GM19351 (cell line): ENCODE results near the gene CAPN5.
"Not testable (repeated sequence)": the region's sequence is repeated elsewhere in the genome, so short reads cannot be mapped to it uniquely, and the experiment has no call there.

Source experiments
- ATAC-seq: cut with Tn5 transposase; IDR thresholded peaks from one replicate; pipeline ENCODE4 v1.9.1; 2021; ENCODE audit warnings: mild to moderate bottlenecking, moderate library complexity; ENCODE audit not compliant: unreplicated experiment

Gene CAPN5

DNA sequence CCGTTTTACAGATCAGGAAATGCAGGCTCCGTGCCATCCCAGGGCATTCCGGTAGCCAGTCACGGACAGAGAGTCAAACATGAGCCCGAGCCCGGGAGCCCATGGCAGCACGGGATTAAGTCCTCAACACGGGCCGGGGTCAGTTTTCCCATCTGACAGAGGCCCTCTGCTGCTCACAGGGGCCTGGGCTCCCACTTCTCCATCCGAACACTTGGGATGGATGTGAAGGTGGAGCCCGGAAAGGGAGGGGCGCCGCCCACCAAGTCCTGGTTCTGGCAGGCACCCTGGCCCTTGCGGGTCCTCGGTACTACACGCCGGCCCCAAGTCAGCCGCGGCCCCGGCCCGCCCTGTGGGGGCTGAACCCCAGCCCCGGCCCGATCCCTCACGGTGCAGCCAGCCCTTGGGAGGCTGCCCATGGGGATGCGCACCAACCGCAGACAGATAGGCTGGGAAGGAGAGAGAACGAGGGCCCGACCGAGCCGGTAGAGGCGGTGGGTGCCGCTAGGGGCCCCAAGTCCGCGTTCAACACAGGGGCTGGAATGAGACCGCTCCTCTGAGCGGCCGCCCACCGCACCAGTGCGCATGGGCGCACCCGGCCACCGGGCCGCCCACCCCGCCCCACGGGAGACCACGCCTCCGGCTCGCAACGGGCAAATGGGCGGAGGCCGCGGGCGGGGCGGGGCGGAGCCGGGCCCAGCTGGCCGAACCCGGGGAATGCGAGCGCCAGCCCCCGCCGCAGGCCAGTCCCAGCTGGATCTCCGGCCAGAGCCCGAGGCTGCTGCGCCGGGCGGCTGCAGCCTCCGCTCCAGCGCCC is at the start of gene CAPN5:
CAPN5 (plus strand) TSS at position 743 of the 814 bp plus-strand sequence. CDS start 17,916 bp downstream, outside the sequence.
- ATAC-seq, result peak; percentile 87

- ATAC-seq, result not testable (repeated sequence)
Measured at GRCh38 chr11:77018396-77018924, 48.3 kb upstream of the CAPN5 start.

DNA sequence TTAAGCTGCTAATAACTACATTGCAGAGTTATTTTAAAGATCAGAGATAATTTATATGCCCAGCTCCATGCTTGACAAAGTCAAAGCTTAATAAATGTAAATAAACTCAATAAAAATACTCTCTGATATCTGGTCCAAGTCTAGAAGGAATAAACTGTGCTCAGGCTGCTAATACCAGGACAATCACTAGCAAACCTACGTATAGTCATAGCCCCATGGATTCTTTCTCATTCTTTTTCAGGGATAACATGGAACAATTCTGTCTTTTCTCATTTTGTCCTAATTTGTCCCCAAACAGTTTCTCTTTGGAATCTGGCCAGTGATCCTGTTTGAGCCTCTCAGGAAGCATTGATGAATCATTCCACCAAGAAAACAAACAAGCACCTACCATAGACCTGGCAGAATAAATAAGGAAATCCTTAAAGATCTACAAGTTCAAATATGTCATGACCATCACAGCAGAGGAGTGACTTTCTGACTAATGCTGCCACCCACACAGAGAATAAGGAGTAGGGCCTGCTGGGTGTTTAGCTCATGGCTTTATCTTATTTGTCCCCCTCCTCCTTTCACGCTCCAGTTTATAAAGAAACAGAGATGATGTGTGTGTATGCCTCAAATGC is 46.7 kb upstream of the CAPN5 start:
- ATAC-seq, result no peak

- ATAC-seq, result no peak
Measured at GRCh38 chr11:77020734-77021133, 46.0 kb upstream of the CAPN5 start.

GRCh38 chr11:77024745-77025144 is 42.0 kb upstream of the CAPN5 start:
- ATAC-seq, result peak; percentile 60

- no peak for ATAC-seq
Measured at GRCh38 chr11:77026221-77026620, 40.5 kb upstream of the CAPN5 start.

DNA sequence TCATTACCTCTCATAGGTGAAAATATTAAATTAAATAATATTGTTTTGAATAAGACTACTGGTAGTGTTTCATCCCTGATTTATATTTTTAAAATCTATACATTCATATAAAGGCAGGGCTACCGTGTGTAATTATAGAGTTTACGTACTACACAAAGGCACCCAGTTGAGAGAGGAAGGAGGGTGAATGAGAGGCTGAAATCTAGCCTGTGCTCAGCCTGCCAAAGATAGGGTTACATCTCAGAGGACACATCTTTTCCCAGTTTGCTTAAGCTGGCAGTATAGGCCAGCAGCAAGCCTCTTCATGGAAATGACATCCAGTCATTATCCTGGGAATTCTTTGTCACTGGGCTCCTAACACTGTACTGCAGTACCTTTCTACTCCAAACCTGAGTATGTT is 40.0 kb upstream of the CAPN5 start:
- no peak for ATAC-seq

DNA sequence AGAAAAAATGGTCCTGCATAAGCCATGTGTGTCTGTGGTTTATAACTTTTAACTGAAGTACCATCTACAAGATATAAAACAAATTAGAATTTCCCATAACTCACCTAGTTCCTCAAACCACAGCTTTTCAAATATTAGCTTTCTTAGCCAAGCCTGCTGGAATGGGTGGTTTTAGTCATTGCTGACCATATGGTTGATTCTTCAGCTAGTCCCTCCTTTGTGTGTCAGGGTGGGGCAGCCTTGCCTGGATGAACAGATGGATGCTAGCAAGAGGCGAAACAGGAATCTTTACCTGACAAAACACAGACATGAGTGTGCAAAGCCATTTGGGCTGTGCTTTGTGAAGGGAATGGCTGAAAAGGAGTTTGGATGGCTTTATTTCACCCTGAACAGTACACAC is 39.5 kb upstream of the CAPN5 start:
- no peak for ATAC-seq

DNA sequence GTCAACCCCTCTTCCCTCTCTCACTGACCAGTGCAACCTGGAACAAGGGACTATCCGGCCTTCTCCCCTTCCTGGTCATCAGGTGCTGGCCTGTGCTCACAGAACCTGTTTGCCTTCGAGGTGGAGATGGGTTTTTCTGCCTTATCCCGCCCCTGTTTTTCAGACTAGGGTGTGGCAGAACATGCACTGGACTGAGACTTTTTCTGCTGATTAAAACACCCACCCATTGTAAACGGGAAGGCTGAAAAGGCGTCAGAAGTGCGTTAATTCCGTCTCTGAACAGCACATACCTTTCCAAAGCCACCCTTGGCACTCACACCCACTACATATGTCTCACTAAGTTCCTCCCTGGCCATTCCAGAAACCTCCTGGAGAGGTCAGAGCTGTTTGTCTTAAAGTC is 36.9 kb upstream of the CAPN5 start:
- no peak for ATAC-seq

DNA sequence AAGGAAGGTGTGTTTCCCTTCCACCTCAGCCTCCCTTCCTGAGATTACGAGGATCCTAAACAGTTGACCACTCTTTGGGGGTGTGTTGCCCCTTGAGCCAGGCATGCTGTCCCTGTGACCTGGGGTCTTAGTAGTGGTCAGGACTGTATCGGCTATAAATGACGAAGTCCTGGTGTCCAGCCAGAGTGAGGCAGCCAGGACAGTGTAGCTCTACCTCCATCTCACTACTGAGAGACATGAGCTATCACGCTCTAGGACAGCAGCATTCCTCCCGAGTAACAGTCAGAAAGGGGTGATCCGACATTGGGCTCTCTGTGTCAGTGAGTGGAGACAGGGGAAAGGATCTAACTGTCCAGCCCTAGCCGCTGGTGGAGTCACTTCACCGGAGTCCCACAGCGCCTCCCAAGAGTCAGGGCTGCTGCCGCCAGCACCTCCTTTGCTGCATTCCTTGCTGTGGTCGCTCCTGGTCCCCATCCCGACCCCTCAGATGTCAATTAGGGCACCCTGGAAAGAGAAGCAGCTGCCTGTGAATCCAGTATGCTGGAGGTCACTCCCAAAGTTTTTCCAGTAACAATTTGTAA is 35.8 kb upstream of the CAPN5 start:
- ATAC-seq, result no peak

DNA sequence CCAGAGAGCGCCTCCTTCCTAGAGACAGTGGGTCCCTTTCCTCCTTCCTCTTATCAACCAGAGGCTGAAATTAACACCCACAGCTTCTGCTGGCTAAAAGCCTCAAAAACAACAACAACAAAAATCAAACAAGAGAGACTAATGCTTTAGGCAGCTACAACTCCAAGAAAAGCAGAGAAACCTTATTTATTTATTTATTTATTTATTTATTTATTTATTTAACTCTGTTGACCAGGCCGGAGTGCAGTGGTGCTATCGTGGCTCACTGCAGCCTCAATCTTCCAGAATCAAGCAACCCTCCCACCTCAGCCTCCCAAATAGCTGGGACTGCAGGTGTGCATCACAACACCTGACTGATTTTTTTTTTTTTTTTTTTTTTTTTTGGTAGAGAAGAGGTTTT is 35.2 kb upstream of the CAPN5 start:
- ATAC-seq, result no peak

DNA sequence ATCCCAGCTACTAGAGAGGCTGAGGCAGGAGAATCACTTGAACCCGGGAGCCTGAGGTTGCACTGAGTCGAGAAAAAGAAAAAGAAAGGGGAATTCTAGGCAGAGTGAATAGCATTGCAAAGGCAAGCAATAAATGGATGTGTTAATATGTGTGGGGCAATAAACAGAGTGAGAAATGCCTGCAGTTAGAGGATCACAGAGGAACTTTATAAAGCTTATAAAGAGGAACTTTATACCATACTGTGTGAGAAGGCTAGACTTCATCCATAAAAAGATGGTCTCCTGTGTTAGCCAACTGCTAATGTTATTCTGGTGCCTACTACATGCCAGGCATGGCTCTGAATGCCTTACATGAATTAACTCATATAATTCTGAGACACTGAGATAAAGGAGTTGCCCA is 31.7 kb upstream of the CAPN5 start:
- no peak for ATAC-seq

DNA sequence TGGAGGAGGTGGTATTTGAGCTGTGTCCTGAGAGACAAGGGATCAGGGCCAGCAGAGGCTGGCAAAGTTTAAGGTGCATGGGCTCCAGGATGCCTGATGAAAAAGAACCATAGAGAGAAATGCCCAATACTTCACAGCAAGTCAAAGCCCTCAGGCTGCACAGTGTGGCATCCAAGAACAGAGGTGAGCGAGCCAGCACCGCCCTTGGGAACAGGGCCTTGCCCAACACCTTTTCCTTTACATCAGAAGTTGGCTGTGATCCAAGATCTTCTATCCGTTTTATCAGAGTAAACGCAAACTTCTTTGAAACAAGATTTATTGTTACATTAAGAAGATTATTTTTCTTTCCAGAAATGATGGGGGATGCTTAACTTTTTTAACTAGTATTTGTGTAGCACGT is 31.2 kb upstream of the CAPN5 start:
- ATAC-seq, result no peak

DNA sequence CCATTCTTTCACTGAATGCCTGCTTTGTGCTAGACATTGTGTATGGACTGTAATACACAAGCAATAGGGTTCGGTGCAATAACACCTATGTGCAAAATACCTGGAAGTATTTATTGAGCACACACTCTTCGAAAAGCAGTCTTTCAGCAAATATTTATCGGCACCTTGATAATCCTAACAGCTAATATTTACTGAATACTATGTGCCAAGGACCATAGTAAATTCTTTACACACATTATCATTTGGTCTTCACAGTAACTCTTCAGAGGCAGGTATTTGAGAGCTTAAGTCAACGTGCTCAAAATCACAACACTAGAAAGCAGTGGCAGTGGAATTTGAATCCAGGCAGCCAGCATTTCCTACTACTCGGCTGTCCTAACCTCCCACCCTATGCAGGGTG is 30.4 kb upstream of the CAPN5 start:
- ATAC-seq, result no peak

DNA sequence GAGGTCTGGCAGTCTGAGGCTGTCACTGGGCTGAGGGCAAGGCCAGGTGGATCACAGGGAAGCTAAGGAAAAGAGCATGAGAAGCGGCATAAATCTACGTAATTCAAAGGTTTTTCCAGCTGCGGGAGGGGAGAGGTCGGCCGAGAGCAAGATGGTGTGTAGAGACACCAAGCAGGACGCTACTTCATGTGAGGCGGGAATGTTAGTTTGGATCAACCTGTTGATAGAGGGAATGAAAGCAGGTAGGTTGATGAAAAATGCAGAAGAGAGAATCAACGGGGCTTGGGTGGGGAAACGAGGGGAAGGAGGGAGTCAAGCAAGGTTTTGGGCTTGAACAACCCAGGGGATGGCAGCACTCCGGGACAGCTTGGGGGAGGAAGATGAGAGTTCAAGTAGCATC is 29.7 kb upstream of the CAPN5 start:
- no peak for ATAC-seq

GRCh38 chr11:77038029-77038824 is 28.5 kb upstream of the CAPN5 start:
- no peak for ATAC-seq

- ATAC-seq, result peak; percentile 67
Measured at GRCh38 chr11:77038825-77039326, 27.9 kb upstream of the CAPN5 start.

- ATAC-seq, result no peak
Measured at GRCh38 chr11:77039491-77040400, 27.0 kb upstream of the CAPN5 start.

- ATAC-seq, result no peak
Measured at GRCh38 chr11:77040401-77040777, 26.4 kb upstream of the CAPN5 start.

DNA sequence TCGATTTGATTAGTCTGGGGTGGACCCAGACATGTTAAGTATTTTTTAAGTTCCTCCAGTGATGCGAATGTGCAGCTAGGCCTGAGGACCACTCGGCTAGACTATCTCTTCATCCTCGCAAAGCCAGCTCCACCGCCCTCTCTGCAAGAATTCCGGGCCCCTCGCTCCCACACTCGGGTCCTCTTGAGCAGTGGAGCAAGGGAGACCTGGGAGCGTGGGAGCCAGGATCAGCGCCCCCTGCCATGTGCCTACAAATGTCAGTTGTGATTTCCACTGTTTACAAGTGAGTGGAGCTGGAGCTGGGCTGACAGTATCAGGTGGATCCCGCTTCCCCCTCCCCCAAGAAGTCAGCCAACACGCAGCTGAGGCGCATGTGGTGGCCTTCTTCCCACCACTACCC is 25.9 kb upstream of the CAPN5 start:
- no peak for ATAC-seq
